ENCODE results near the gene STYXL2.

STYXL2 gene

DNA sequence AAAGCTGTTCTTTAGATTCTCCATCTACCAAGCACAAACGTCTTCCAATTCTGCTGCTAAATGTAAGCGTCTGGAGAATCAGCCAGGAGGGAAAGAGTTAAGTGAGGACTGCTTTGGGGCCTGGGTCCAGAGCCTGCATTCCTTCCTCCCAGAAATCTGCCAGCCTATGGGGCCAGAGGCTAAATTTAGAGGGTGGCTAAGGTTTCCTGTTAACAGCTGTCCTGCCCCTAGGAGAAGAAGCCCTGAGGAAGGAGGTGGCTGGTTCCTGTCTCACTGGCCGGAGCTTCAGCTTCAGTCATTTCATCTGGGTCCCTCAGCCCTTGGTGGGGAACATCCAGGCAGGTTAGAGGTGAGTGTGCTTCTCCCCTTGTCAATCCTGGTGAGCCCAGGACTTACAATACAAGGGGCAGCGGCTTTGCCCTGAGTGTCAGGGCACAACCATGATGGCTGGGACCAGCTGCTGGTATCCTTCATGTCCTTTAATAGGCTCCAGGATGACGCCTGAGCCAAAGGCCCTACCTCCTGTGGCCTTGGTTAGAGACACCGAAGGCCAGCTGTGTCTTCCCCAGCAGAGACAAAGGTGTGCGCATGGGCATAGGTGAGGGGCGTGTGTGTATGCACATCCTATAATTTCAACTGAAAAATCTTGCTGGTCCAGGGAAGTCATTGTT, at the start of gene STYXL2:
Gene STYXL2, plus strand, starts transcription at position 230 of the 671 bp plus-strand sequence. CDS start 775 bp downstream, outside the sequence.
- TF ChIP-seq, protein P1, sequence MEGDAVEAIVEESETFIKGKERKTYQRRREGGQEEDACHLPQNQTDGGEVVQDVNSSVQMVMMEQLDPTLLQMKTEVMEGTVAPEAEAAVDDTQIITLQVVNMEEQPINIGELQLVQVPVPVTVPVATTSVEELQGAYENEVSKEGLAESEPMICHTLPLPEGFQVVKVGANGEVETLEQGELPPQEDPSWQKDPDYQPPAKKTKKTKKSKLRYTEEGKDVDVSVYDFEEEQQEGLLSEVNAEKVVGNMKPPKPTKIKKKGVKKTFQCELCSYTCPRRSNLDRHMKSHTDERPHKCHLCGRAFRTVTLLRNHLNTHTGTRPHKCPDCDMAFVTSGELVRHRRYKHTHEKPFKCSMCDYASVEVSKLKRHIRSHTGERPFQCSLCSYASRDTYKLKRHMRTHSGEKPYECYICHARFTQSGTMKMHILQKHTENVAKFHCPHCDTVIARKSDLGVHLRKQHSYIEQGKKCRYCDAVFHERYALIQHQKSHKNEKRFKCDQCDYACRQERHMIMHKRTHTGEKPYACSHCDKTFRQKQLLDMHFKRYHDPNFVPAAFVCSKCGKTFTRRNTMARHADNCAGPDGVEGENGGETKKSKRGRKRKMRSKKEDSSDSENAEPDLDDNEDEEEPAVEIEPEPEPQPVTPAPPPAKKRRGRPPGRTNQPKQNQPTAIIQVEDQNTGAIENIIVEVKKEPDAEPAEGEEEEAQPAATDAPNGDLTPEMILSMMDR (IDR thresholded peaks at IDR 0.05; ENCODE audit: extremely low read depth, missing control alignments) = no peak
- no peak for DNase-seq (ENCODE audit: low spot score)

DNA sequence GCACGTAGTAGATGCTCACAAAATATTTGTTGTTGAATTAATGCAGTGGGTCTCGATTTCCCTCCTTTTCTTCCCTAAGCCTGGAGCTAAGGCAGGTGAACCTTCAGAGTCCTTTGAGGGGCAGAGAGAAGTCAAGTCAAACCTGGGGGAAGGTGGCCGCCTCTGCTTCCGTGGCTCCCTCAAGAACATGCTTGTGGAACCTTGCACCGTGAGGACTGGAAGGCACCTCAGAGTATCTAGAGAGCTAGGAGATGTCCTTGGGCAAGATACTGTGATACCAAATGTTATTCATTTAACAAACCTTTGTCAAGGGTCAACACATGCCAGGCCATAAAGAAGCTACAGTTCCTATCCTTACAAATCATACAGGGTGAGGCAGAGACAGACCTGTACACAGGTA, 42.0 kb upstream of the STYXL2 start:
- TF ChIP-seq, protein P1 (IDR thresholded peaks at IDR 0.05; ENCODE audit: extremely low read depth, missing control alignments) = no peak
- no peak for DNase-seq (ENCODE audit: low spot score)

DNA sequence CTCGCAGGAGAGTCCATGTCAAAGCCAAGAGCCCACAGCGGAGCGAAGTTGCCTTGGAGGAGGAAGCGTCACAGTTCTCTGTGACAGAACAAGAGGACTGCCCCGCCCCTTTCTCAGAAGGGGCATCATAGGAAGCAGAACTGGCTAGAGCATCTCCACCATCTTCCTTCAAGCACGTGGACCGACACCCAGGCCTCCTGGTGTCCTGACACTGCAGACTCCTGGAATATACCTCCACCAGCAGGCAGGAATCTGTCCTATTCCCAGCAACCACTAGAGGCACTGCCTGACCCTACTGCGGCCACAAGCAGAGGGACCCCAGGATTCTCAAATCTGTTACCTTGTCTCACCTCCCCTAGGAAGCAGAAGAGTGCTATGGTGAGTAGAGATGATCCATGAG, 41.5 kb upstream of the STYXL2 start:
- no peak for DNase-seq (ENCODE audit: low spot score)
- TF ChIP-seq, protein P1 (IDR thresholded peaks at IDR 0.05; ENCODE audit: extremely low read depth, missing control alignments) = no peak

DNA sequence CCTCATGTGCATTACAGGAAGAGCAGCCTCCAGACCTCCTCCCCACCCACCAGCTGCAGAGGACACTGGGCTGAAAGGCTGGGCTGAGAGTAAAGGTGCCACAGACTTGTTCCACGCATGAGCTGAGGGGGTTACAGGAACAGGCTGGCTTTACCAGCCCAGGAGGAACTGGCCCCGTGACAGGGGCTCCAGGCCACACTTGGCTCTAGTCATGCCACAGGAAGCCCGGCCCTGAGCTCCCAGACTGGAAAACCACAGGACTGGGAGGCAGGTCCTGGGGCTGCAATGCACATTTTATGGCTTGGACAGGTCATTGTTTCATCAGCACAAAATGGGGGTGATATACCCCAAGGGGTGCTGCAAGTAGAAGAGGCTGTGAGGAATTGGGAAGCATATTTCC, 39.3 kb upstream of the STYXL2 start:
- TF ChIP-seq, protein P1 (IDR thresholded peaks at IDR 0.05; ENCODE audit: extremely low read depth, missing control alignments) = no peak
- DNase-seq (ENCODE audit: low spot score) = no peak

DNA sequence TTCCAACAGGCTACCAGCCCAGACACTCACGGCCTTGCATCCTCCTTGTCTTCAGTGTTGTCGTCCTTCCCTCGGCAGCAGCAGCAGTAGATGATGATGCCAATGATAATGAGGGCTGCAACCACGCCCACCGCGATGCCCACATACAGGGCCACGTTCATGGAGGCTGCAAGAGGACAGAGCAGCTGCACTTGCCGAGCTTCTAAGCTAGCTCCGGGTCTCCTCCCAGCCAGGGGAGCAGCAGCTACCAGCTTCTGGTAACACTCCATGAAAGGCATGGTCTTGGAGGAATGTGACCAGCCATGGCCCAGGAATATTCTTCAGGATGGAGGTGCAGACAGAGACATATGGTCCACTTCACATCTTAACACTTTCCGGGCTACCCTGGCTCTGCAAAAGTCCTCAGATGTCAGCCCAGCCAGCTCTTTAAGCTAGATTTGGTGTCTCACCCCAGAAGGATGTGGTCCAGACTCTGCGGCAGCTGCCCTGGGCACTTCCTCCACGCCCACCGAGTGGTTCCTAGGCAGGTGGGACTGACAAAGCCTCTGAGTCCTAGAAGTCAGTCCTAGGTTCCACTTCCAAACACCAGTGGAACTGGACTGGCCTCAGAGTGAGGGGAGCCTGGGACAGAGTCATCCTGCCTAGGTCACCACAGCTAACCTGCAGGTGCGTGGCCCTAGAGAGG, 38.8 kb upstream of the STYXL2 start:
- no peak for DNase-seq (ENCODE audit: low spot score)
- TF ChIP-seq, protein P1 (IDR thresholded peaks at IDR 0.05; ENCODE audit: extremely low read depth, missing control alignments) = no peak

DNA sequence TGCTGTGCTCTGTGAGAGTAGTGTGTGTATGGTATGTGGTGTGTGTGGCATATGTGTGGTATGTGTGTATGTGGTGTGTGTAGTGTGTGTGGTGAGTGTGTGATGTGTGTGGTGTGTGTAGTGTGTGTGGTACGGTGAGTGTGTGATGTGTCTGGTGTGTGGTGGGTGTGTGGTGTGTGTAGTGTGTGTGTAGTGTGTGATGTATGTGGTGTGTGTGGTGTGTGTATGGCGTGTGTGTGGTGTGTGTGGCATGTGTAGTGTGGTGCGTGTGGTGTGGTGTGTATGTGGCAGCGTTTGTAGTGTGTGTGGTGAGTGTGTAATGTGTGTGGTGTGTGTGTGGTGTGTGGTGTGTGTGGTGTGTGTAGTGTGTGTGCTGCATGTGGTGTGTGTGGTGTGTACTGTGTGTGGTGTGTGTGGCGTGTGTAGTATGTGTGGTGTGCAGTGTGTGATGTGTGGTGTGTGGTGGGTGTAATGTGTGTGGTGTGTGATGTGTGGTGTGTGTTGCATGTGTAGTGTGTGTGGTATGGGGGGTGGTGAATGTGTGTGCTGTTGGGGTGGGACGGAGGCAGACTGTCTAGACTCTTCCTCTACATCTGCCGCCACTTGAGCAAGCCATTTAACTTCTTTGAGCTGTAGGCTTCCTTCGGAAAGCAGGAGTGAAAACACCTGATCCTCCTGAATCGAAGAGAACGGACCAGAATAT, 37.2 kb upstream of the STYXL2 start:
- no peak for DNase-seq (ENCODE audit: low spot score)
- TF ChIP-seq, protein P1 (IDR thresholded peaks at IDR 0.05; ENCODE audit: extremely low read depth, missing control alignments) = no peak

DNA sequence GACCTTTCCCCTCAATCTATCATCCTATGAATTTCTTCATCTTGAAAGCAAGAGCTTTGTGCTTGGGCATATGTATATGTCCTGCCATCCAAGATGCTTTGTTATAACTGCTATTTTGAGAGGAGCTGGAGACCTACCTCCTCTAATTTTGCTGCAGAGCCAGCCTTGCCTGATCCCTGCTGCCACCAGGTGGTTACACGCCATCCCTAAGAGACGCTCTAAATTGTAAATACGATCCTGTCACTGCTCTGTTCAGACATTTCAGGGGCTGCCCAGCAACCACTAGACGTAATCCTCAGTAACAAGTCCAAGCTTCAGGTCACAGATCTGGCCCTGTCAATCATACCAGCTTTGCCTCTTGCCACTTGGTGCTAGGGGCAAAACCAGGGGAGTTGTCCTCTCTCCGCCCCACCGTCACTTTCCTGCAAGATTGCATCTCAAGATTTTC, 36.6 kb upstream of the STYXL2 start:
- TF ChIP-seq, protein P1 (IDR thresholded peaks at IDR 0.05; ENCODE audit: extremely low read depth, missing control alignments) = peak; percentile 59
- peak; percentile 45 for DNase-seq (ENCODE audit: low spot score)

All from GM20000 (cell line).